OCI-LY7 (cell line): Measurements from ENCODE around the gene RNF186.

Experiments
- CTCF ChIP-seq: fragments of 200-600 bp; sonication (generic); conservative IDR thresholded peaks from 2 replicates; pipeline ENCODE4 v1.5.1; 2014; ENCODE audit warnings: mild to moderate bottlenecking, antibody characterized with exemption, low read length, moderate library complexity, mixed read lengths
- EZH2phosphoT487 ChIP-seq: fragments of 200-600 bp; sonication (generic); IDR thresholded peaks from 2 replicates; pipeline ENCODE4 v1.6.1; 2018; ENCODE audit warnings: low read depth, borderline replicate concordance, mild to moderate bottlenecking, mixed run types, antibody characterized with exemption, low read length, moderate library complexity, mixed read lengths

DNA sequence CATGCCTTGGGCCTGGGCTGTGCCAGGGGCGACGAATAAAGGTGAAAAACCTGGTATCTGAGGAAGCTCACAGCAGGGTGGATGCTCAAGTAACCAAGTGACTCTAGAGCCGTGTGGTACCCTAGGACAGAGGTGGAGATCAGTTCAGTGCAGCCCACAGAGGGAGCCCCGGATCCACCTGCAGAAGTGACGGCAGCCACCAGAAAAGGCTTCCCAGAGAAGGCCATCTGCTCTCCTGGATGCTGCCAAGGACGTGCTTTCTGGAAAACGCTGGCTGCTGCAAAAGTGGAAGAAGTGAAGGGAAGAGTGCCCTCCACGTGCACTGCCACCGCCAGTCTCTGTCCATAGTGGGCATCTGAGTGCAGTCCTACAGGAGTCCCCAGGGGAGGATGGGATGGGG, 43.0 kb downstream of the RNF186 start:
- TF ChIP-seq CTCF: no peak
- TF ChIP-seq EZH2phosphoT487: no peak
